Stomach (tissue), 9 donors: ENCODE data around the gene KCNG2. TPM values are rescaled to one million over a fixed set of nuclear protein-coding genes. Genes with fewer than 3 reads are reported as not detected.

Experiments used
- DNase-seq, 2 donors: peaks; one replicate each; pipeline versions ENCODE4 v3.0.0 to v3.0.0-alpha.2; 2013 to 2019
- H3K27ac ChIP-seq, 5 donors: fragments of 200-600 bp in 4 of 5; sonication (generic) in 4 of 5; one replicate each; pipeline ENCODE4 v1.5.1; 2013 to 2019; ENCODE audit warnings: mild to moderate bottlenecking in 1 of 5, moderate library complexity in 1 of 5
- H3K27me3 ChIP-seq, 3 donors: fragments of 200-600 bp; sonication (generic); one replicate each; pipeline ENCODE4 v1.5.1; 2017 to 2019; ENCODE audit warnings: mixed run types in 1 of 3
- H3K36me3 ChIP-seq, 4 donors: fragments of 200-600 bp; sonication (generic); 1 replicate in 3 of 4; 2 replicates in 1 of 4; pipeline ENCODE4 v1.5.1; 2016 to 2019
- H3K4me1 ChIP-seq, 4 donors: fragments of 200-600 bp; sonication (generic); one replicate each; pipeline ENCODE4 v1.5.1; 2016 to 2019
- H3K4me3 ChIP-seq, 4 donors: fragments of 200-600 bp; sonication (generic) in 3 of 4; one replicate each; pipeline ENCODE4 v1.5.1; 2016 to 2019; ENCODE audit warnings: mild to moderate bottlenecking in 1 of 4
- H3K9me3 ChIP-seq, 4 donors: fragments of 200-600 bp; sonication (generic); one replicate each; pipeline ENCODE4 v1.5.1; 2016 to 2019
- CTCF ChIP-seq, 7 experiments: fragments of 450-650 bp in 4 of 7; fragments of 200-600 bp in 3 of 7; sonication (generic) in 3 of 7; IDR thresholded peaks; one replicate each; pipeline ENCODE4 v1.5.1; 2016 to 2019; ENCODE audit warnings: antibody characterized with exemption in 7 of 7, control low read depth in 2 of 7, mild to moderate bottlenecking in 1 of 7
- EP300 ChIP-seq: sonication (generic); formaldehyde crosslinking; IDR thresholded peaks from one replicate; pipeline ENCODE4 v1.6.1; 2017; ENCODE audit warnings: antibody characterized with exemption
- POLR2A ChIP-seq, 4 donors: fragments of 450-650 bp; IDR thresholded peaks; one replicate each; pipeline ENCODE4 v1.6.1; 2016; ENCODE audit warnings: antibody characterized with exemption in 4 of 4, control low read depth in 2 of 4, mild to moderate bottlenecking in 1 of 4, moderate library complexity in 1 of 4
- POLR2AphosphoS5 ChIP-seq, 3 donors: sonication (generic); formaldehyde crosslinking; IDR thresholded peaks; one replicate each; pipeline ENCODE4 v1.6.1; 2016; ENCODE audit warnings: antibody characterized with exemption in 3 of 3
- WGBS, 5 donors: extraction: QIAGEN DNeasy Blood & Tissue Kit in 3 of 5; methylation state at CpG; one replicate each; pipeline versions ENCODE4 v1.1.5 to v1.1.7; 2013 to 2018; 5-methylcytosine and 5-hydroxymethylcytosine counted together
- intact Hi-C: fragments of 100-400 bp; cut with DNase I; formaldehyde crosslinking; loops from one replicate; pipeline ENCODE4 v1.15.1; 2023; ENCODE audit warnings: low total_unique reads
- polyA plus RNA-seq, 3 donors: library from polyadenylated mRNA; stranded (reverse); fragments of 200-250 nt; gene quantifications; one replicate each; pipeline ENCODE4 v1.2.3, GENCODE V29; 2013
- total RNA-seq, 5 donors: library from RNA; depleted of rRNA; stranded (reverse); fragments of >200 nt; gene quantifications; one replicate each; pipeline versions ENCODE4 v1.1.0 to v1.2.3, GENCODE V29; 2014 to 2016
- donor health status: healthy with polysubstance abuse.
- donor health status: Bipolar disorder and iron deficiency.
- donor health status: healthy.

The KCNG2 gene
- total and polyA plus RNA-seq, 8 donors, result 0.08 to 2.3 (median 0.92) TPM; not detected in 5

- H3K27me3 ChIP-seq, result no peaks in the 10 kb centered on the region
- H3K4me1 ChIP-seq, result no peaks in the 10 kb centered on the region
- DNase-seq, result peak in 1 of 2 donors; percentile 48
- no peak overlapping the region for H3K4me3 ChIP-seq
- H3K9me3 ChIP-seq, result no peaks in the 10 kb centered on the region
- intact Hi-C loops, result no loop called here
- H3K27ac ChIP-seq, result no peak overlapping the region
- no peak for TF ChIP-seq POLR2AphosphoS5 (IDR thresholded peaks at IDR 0.05)
- no peak for TF ChIP-seq EP300
- no peak for TF ChIP-seq POLR2A (IDR thresholded peaks at IDR 0.05)
- peaks cover 8 to 69% (median 59%) of the 10 kb centered on the region in 4 donors for H3K36me3 ChIP-seq
- WGBS, 5 donors, result 88 to 92% (median 91%) methylated on average over 16 to 20 of the region's 20 CpGs
Observed at GRCh38 chr18:79912409-79912991, 114.8 kb downstream of the KCNG2 start.

- Histone ChIP-seq H3K27ac (no peak overlapping the region), H3K27me3 (no peaks in the 10 kb centered on the region), H3K4me3 (no peak overlapping the region), H3K36me3 (peaks cover 9 to 74% (median 63%) of the 10 kb centered on the region in 4 donors), H3K9me3 (no peaks in the 10 kb centered on the region), H3K4me1 (no peaks in the 10 kb centered on the region)
- WGBS, 5 donors, result 91 to 94% (median 91%) methylated on average over 19 to 28 of the region's 28 CpGs
- TF ChIP-seq POLR2AphosphoS5 (IDR thresholded peaks at IDR 0.05) (no peak), CTCF (IDR thresholded peaks at IDR 0.05) (no peak), POLR2A (IDR thresholded peaks at IDR 0.05) (no peak), EP300 (no peak)
- intact Hi-C loops, result no loop called here
- DNase-seq, result no peak
Observed at GRCh38 chr18:79912994-79913831, 115.5 kb downstream of the KCNG2 start.

- 88 to 93% (median 91%) methylated on average over 20 of the region's 20 CpGs for WGBS, 5 donors
- H3K27me3 ChIP-seq, result no peaks in the 10 kb centered on the region
- intact Hi-C loops, result no loop called here
- DNase-seq, result peak in 1 of 2 donors; percentile 16
- H3K9me3 ChIP-seq, result no peaks in the 10 kb centered on the region
- peaks cover 18 to 76% (median 70%) of the 10 kb centered on the region in 4 donors for H3K36me3 ChIP-seq
- no peaks in the 10 kb centered on the region for H3K4me1 ChIP-seq
- TF ChIP-seq POLR2A (IDR thresholded peaks at IDR 0.05) (no peak), CTCF (IDR thresholded peaks at IDR 0.05) (no peak), EP300 (no peak), POLR2AphosphoS5 (IDR thresholded peaks at IDR 0.05) (no peak)
- H3K4me3 ChIP-seq, result no peak overlapping the region
- no peak overlapping the region for H3K27ac ChIP-seq
Observed at GRCh38 chr18:79914614-79915160, 116.9 kb downstream of the KCNG2 start.

- no peaks in the 10 kb centered on the region for H3K9me3 ChIP-seq
- intact Hi-C loops, result no loop called here
- H3K4me1 ChIP-seq, result no peaks in the 10 kb centered on the region
- TF ChIP-seq CTCF (IDR thresholded peaks at IDR 0.05) (no peak), POLR2A (IDR thresholded peaks at IDR 0.05) (no peak), EP300 (no peak), POLR2AphosphoS5 (IDR thresholded peaks at IDR 0.05) (no peak)
- 93 to 96% (median 94%) methylated on average over 45 to 50 of the region's 50 CpGs for WGBS, 5 donors
- no peak overlapping the region for H3K4me3 ChIP-seq
- no peak overlapping the region for H3K27ac ChIP-seq
- peak in 1 of 2 donors; percentile 18 for DNase-seq
- H3K36me3 ChIP-seq, result peaks cover 18 to 76% (median 70%) of the 10 kb centered on the region in 4 donors
- H3K27me3 ChIP-seq, result no peaks in the 10 kb centered on the region
Observed at GRCh38 chr18:79915161-79916127, 117.7 kb downstream of the KCNG2 start.
